HuH-7 (cell line): ENCODE results near the gene SCYL1.

Experiments
- DNase-seq: peaks from one replicate; pipeline ENCODE4 v3.0.0; 2011; ENCODE audit warnings: low spot score

SCYL1 gene

GRCh38 chr11:65585396-65586246 is 60.7 kb downstream of the SCYL1 start:
- no peak for DNase-seq

- DNase-seq: no peak
These were observed 61.4 kb downstream of the SCYL1 start for GRCh38 chr11:65586247-65586630.

- no peak for DNase-seq
These were observed 61.8 kb downstream of the SCYL1 start for GRCh38 chr11:65586676-65587075.
